Fibroblast of mammary gland (primary cell): Measurements from ENCODE around the gene SELENOO.
"Not testable (repeated sequence)": the region's sequence is repeated elsewhere in the genome, so short reads cannot be mapped to it uniquely, and the experiment has no call there.

ENCODE experiments used
- DNase-seq: peaks from one replicate; pipeline ENCODE4 v3.0.0-alpha.2; 2010; ENCODE audit warnings: low read depth
- H3K4me3 ChIP-seq: 2 replicates; pipeline ENCODE4 v1.5.1; 2011; ENCODE audit warnings: low read depth, mild to moderate bottlenecking, low read length, moderate library complexity; ENCODE audit not compliant: control insufficient read depth
- CTCF ChIP-seq: conservative IDR thresholded peaks from 2 replicates; pipeline ENCODE4 v1.5.1; 2011; ENCODE audit warnings: low read depth, low read length, inconsistent platforms; ENCODE audit not compliant: control insufficient read depth, insufficient read depth

Gene SELENOO

GRCh38 chr22:50161508-50162390 lies 39.1 kb upstream of the SELENOO start:
- no peak for TF ChIP-seq CTCF
- no peak for DNase-seq
- H3K4me3 ChIP-seq = no peak overlapping the region

GRCh38 chr22:50162391-50162956 lies 38.3 kb upstream of the SELENOO start:
- TF ChIP-seq CTCF = no peak
- H3K4me3 ChIP-seq = no peak overlapping the region
- no peak for DNase-seq

GRCh38 chr22:50165436-50166123 lies 35.2 kb upstream of the SELENOO start:
- H3K4me3 ChIP-seq = no peak overlapping the region
- no peak for TF ChIP-seq CTCF
- DNase-seq = no peak

GRCh38 chr22:50167689-50168489 lies 32.9 kb upstream of the SELENOO start:
- TF ChIP-seq CTCF = no peak
- DNase-seq = no peak
- H3K4me3 ChIP-seq = no peak overlapping the region

- H3K4me3 ChIP-seq, DNase-seq: not testable (repeated sequence)
Observed at GRCh38 chr22:50168490-50169180, 32.2 kb upstream of the SELENOO start.

- H3K4me3 ChIP-seq = no peak overlapping the region
- no peak for DNase-seq
- TF ChIP-seq CTCF = no peak
Observed at GRCh38 chr22:50169181-50169759, 31.5 kb upstream of the SELENOO start.
